ENCODE measurements around the gene FNDC4. TPM values are rescaled to one million over a fixed set of nuclear protein-coding genes. Genes with fewer than 3 reads are reported as not detected.
A peak's percentile ranks its signal among the peaks of the same experiment; 100 is the strongest.

Gene FNDC4
- total and polyA plus RNA-seq, 2 of the 8 experiments (the other 6 are each of a cell fraction or from before 2014, with no cell fraction given) = 14.1 to 14.7 TPM

GRCh38 chr2:27494284-27494943 lies 586 bp downstream of the FNDC4 start:
- WGBS, 2 experiments (ENCODE audit: extremely low coverage in 1 of 2, insufficient coverage in 1 of 2, insufficient read length in 1 of 2, insufficient replicate concordance in 2 of 2, low coverage in 1 of 2, low lambda C conversion rate in 2 of 2, missing lambda C conversion rate in 1 of 2) = 10% methylated on average over 33 of the region's 35 CpGs; no CpG with 5 or more reads in 1 of the 2 experiments
- no peaks in the 10 kb centered on the region for H3K36me3 ChIP-seq (ENCODE audit: control insufficient read depth in 2 of 4, insufficient read depth in 4 of 4, low read length in 3 of 4)
- peak overlapping the region; percentile 61 to 100 for H3K4me2 ChIP-seq (ENCODE audit: insufficient read depth in 1 of 2, low read depth in 2 of 2, low read length in 2 of 2)
- no peaks in the 10 kb centered on the region; a peak in 1 of 4 replicates for H3K9me3 ChIP-seq (ENCODE audit: insufficient read depth in 2 of 2, low read depth in 1 of 2, low read length in 1 of 2)
- H4K91ac ChIP-seq (replicated peaks; ENCODE audit: insufficient read length, low read length) = no peak overlapping the region
- peak overlapping the region; percentile 70 for H2AFZ ChIP-seq (ENCODE audit: low read length)
- H4K20me1 ChIP-seq (replicated peaks in 1 of 2; ENCODE audit: control insufficient read depth in 1 of 2, insufficient read depth in 2 of 2, low read length in 2 of 2) = no peaks in the 10 kb centered on the region
- H4K5ac ChIP-seq (ENCODE audit: insufficient read length, low read depth, low read length) = no peak overlapping the region
- H2BK5ac ChIP-seq (ENCODE audit: low read depth, low read length) = peak overlapping the region; percentile 38; the same call in 1 of the 2 replicates
- DNase-seq (ENCODE audit: low read depth in 1 of 2, low spot score in 2 of 2) = peak in 1 of 2 experiments; percentile 64
- H2BK120ac ChIP-seq (replicated peaks; ENCODE audit: low read depth, low read length) = no peak overlapping the region
- no peaks in the 10 kb centered on the region for H3K79me2 ChIP-seq (ENCODE audit: control insufficient read depth in 1 of 2, insufficient read depth in 2 of 2, low read length in 2 of 2)
- H3K23me2 ChIP-seq (ENCODE audit: low read depth, low read length) = peaks cover 12% of the 10 kb centered on the region
- peak overlapping the region; percentile 61; the same call in 1 of the 2 replicates for H2BK12ac ChIP-seq (ENCODE audit: low read depth, low read length)
- peak overlapping the region; percentile 52 to 96 (median 76) for H3K4me3 ChIP-seq (ENCODE audit: extremely low read depth in 1 of 4, insufficient read depth in 2 of 4, low read depth in 3 of 4, low read length in 4 of 4)
- H3K27ac ChIP-seq (ENCODE audit: low read depth, low read length) = no peak overlapping the region; the same call in 1 of the 2 replicates
- no peak overlapping the region for H3K4ac ChIP-seq (replicated peaks; ENCODE audit: insufficient read length, low read depth, low read length)
- H3K56ac ChIP-seq (replicated peaks; ENCODE audit: insufficient read length, low read depth, low read length) = no peak overlapping the region
- no peak overlapping the region for H2AK5ac ChIP-seq (ENCODE audit: low read depth, low read length)
- H3K27me3 ChIP-seq (replicated peaks in 1 of 4; ENCODE audit: control insufficient read depth in 3 of 4, extremely low read depth in 1 of 4, insufficient read depth in 3 of 4, low read length in 3 of 4) = peaks cover 0 to 9% (median 7%) of the 10 kb centered on the region in 4 experiments; a peak in 5 of 7 replicates
- H3K14ac ChIP-seq (ENCODE audit: insufficient read length) = no peak overlapping the region
- FAIRE-seq = no peak
- no peak overlapping the region for H3K18ac ChIP-seq (ENCODE audit: extremely low read depth, low read length)
- H2BK20ac ChIP-seq (ENCODE audit: low read length) = no peak overlapping the region
- H3K23ac ChIP-seq (ENCODE audit: insufficient read length) = no peak overlapping the region
- no peaks in the 10 kb centered on the region for H3K79me1 ChIP-seq (ENCODE audit: low read depth, low read length)
- H3K4me1 ChIP-seq (replicated peaks in 1 of 4; ENCODE audit: control insufficient read depth in 3 of 4, insufficient read depth in 4 of 4, low read length in 3 of 4) = peaks cover 3 to 13% (median 4%) of the 10 kb centered on the region in 4 experiments
- CTCF ChIA-PET (ENCODE audit: partially characterized antibody) = interaction anchor here (1.0 to 1.2 kb wide), 2 partner anchors 15 to 123 kb away, joined by 4 read pairs; no protein-coding TSS in a partner anchor
- no peak overlapping the region for H2BK15ac ChIP-seq (ENCODE audit: low read length)
- H4K8ac ChIP-seq (ENCODE audit: extremely low read depth, insufficient read depth, low read length) = peak overlapping the region; percentile 22; the same call in 1 of the 2 replicates
- H3K9ac ChIP-seq (replicated peaks in 1 of 4; ENCODE audit: extremely low read depth in 1 of 4, low read depth in 3 of 4, low read length in 3 of 4) = peak overlapping the region in 2 of 4 experiments; percentile 38 to 59; a peak in 4 of 7 replicates
- POLR2A ChIA-PET (ENCODE audit: partially characterized antibody) = interaction anchor here (0.6 to 2.0 kb wide), 9 partner anchors 9 to 1059 kb away, joined by 3 to 10 read pairs (median 4); partner anchors contain the start of genes CCDC121, GPN1, PPM1G and SLC4A1AP
- TF ChIP-seq EGR1 (IDR thresholded peaks at IDR 0.05; ENCODE audit: borderline replicate concordance, low read depth, low read length) (peak; percentile 83; the same call in 1 of the 2 replicates), TAF7 (optimal IDR thresholded peaks at IDR 0.05; ENCODE audit: borderline replicate concordance, low read depth, low read length) (no peak), ATF2 (IDR thresholded peaks at IDR 0.05; ENCODE audit: low read length) (no peak), CHD2 (IDR thresholded peaks at IDR 0.05; ENCODE audit: low read length) (no peak), BACH1 (IDR thresholded peaks at IDR 0.05; ENCODE audit: low read length) (no peak), TCF12 (IDR thresholded peaks at IDR 0.05; ENCODE audit: low read depth, low read length) (no peak), EP300 (IDR thresholded peaks at IDR 0.05; ENCODE audit: borderline replicate concordance in 1 of 2, low read depth in 2 of 2, low read length in 2 of 2) (no peak), MAX (IDR thresholded peaks at IDR 0.05) (no peak), MAFK (IDR thresholded peaks at IDR 0.05; ENCODE audit: low read depth, low read length) (no peak), EZH2 (IDR thresholded peaks at IDR 0.05; ENCODE audit: low read depth, low read length, severe bottlenecking) (peak; percentile 39)
